ENCODE results near the gene ISM1. TPM values are rescaled to one million over a fixed set of nuclear protein-coding genes. Genes with fewer than 3 reads are reported as not detected.

The ISM1 gene
- polyA plus RNA-seq, 1 donor from 2014 or later, result not detected

DNA sequence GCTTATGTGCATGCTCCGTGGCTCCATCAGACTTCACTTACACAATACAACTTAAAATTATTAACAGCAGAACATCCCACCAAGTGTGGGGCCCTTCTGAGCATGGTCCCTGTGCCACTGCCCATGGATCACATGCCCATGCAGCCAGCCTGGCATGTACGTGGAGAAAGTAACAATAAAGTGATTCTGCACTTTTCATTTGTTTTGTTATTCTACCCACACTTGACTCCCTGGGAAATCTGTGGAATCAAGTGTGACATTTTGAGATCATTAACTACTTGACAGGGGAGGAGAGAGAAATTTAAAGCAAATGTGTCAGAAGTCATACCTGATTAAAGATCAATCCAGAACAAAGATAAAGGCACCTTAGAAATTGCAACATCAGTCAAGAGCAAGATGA, 112.0 kb downstream of the ISM1 start:
- Histone ChIP-seq H3K4me3 (ENCODE audit: low read length) (no peak overlapping the region), H3K36me3 (ENCODE audit: insufficient read depth, low read length) (no peaks in the 10 kb centered on the region), H3F3A (ENCODE audit: insufficient read depth, low read length, poor library complexity, severe bottlenecking) (no peaks in the 10 kb centered on the region), H4K20me1 (ENCODE audit: insufficient read depth) (no peaks in the 10 kb centered on the region), H3K79me2 (replicated peaks; ENCODE audit: insufficient read depth, low read length) (no peaks in the 10 kb centered on the region), H3K9me2 (ENCODE audit: insufficient read depth, low read length) (no peaks in the 10 kb centered on the region), H3K4me2 (ENCODE audit: low read length) (no peak overlapping the region), H2AFZ (ENCODE audit: low read depth, low read length) (no peak overlapping the region), H3K9me3 (ENCODE audit: low read length) (no peaks in the 10 kb centered on the region), H3K27ac (ENCODE audit: low read length) (no peak overlapping the region), H3K27me3 (ENCODE audit: insufficient read depth, low read depth, low read length) (no peaks in the 10 kb centered on the region), H3K9ac (ENCODE audit: low read length) (no peak overlapping the region)
- TF ChIP-seq RAD21 (conservative IDR thresholded peaks at IDR 0.05), result no peak

DNA sequence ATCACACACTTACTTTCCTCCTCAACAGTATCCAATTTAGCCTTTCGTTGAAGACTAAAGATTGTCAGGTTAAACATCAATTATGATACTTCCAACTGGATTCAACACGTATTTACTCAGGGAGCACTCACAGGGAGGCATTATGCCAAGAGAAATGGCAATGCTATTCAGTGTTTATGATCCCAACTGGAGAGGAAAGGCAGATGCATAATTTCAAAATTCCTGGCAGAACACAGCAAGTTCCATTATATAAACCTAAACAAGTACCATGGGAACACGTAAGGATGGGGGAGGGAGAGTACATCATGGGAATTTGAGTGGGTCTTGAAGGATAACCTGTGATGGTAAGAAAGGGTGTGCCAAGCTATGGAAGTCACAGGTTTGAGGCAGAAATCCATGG, 112.7 kb downstream of the ISM1 start:
- Histone ChIP-seq H3K4me2 (ENCODE audit: low read length) (no peak overlapping the region), H3K27me3 (ENCODE audit: insufficient read depth, low read depth, low read length) (no peaks in the 10 kb centered on the region), H3K4me3 (ENCODE audit: low read length) (no peak overlapping the region), H3K79me2 (replicated peaks; ENCODE audit: insufficient read depth, low read length) (no peaks in the 10 kb centered on the region), H3F3A (ENCODE audit: insufficient read depth, low read length, poor library complexity, severe bottlenecking) (no peaks in the 10 kb centered on the region), H3K9ac (ENCODE audit: low read length) (no peak overlapping the region), H2AFZ (ENCODE audit: low read depth, low read length) (no peak overlapping the region), H3K9me3 (ENCODE audit: low read length) (no peaks in the 10 kb centered on the region), H3K36me3 (ENCODE audit: insufficient read depth, low read length) (no peaks in the 10 kb centered on the region), H4K20me1 (ENCODE audit: insufficient read depth) (no peaks in the 10 kb centered on the region), H3K27ac (ENCODE audit: low read length) (no peak overlapping the region), H3K9me2 (ENCODE audit: insufficient read depth, low read length) (no peaks in the 10 kb centered on the region)
- no peak for TF ChIP-seq MXI1 (conservative IDR thresholded peaks at IDR 0.05; ENCODE audit: poor library complexity, severe bottlenecking)
- no peak for TF ChIP-seq POLR2AphosphoS5 (IDR thresholded peaks at IDR 0.05)
- no peak for TF ChIP-seq EZH2 (IDR thresholded peaks at IDR 0.05; ENCODE audit: borderline replicate concordance, insufficient read depth, low read length, poor library complexity, severe bottlenecking)
- TF ChIP-seq SMC3 (conservative IDR thresholded peaks at IDR 0.05; ENCODE audit: poor library complexity), result no peak
- TF ChIP-seq, protein P1, sequence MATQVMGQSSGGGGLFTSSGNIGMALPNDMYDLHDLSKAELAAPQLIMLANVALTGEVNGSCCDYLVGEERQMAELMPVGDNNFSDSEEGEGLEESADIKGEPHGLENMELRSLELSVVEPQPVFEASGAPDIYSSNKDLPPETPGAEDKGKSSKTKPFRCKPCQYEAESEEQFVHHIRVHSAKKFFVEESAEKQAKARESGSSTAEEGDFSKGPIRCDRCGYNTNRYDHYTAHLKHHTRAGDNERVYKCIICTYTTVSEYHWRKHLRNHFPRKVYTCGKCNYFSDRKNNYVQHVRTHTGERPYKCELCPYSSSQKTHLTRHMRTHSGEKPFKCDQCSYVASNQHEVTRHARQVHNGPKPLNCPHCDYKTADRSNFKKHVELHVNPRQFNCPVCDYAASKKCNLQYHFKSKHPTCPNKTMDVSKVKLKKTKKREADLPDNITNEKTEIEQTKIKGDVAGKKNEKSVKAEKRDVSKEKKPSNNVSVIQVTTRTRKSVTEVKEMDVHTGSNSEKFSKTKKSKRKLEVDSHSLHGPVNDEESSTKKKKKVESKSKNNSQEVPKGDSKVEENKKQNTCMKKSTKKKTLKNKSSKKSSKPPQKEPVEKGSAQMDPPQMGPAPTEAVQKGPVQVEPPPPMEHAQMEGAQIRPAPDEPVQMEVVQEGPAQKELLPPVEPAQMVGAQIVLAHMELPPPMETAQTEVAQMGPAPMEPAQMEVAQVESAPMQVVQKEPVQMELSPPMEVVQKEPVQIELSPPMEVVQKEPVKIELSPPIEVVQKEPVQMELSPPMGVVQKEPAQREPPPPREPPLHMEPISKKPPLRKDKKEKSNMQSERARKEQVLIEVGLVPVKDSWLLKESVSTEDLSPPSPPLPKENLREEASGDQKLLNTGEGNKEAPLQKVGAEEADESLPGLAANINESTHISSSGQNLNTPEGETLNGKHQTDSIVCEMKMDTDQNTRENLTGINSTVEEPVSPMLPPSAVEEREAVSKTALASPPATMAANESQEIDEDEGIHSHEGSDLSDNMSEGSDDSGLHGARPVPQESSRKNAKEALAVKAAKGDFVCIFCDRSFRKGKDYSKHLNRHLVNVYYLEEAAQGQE (IDR thresholded peaks at IDR 0.05; ENCODE audit: borderline replicate concordance), result no peak
- TF ChIP-seq, protein P2, sequence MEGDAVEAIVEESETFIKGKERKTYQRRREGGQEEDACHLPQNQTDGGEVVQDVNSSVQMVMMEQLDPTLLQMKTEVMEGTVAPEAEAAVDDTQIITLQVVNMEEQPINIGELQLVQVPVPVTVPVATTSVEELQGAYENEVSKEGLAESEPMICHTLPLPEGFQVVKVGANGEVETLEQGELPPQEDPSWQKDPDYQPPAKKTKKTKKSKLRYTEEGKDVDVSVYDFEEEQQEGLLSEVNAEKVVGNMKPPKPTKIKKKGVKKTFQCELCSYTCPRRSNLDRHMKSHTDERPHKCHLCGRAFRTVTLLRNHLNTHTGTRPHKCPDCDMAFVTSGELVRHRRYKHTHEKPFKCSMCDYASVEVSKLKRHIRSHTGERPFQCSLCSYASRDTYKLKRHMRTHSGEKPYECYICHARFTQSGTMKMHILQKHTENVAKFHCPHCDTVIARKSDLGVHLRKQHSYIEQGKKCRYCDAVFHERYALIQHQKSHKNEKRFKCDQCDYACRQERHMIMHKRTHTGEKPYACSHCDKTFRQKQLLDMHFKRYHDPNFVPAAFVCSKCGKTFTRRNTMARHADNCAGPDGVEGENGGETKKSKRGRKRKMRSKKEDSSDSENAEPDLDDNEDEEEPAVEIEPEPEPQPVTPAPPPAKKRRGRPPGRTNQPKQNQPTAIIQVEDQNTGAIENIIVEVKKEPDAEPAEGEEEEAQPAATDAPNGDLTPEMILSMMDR (IDR thresholded peaks at IDR 0.05; ENCODE audit: poor library complexity, severe bottlenecking), result no peak
- no peak for TF ChIP-seq TAF1 (IDR thresholded peaks at IDR 0.05; ENCODE audit: low read depth)
- no peak for TF ChIP-seq EP300 (conservative IDR thresholded peaks at IDR 0.05; ENCODE audit: poor library complexity, severe bottlenecking)
- no peak for TF ChIP-seq RAD21 (conservative IDR thresholded peaks at IDR 0.05)

Data from neural cell (in vitro differentiated cells).